ENCODE measurements around the gene SCN2B. TPM values are rescaled to one million over a fixed set of nuclear protein-coding genes. Genes with fewer than 3 reads are reported as not detected.

SCN2B gene
- total RNA-seq, 2 experiments from 2014 or later = 0.06 to 0.10 TPM

DNA sequence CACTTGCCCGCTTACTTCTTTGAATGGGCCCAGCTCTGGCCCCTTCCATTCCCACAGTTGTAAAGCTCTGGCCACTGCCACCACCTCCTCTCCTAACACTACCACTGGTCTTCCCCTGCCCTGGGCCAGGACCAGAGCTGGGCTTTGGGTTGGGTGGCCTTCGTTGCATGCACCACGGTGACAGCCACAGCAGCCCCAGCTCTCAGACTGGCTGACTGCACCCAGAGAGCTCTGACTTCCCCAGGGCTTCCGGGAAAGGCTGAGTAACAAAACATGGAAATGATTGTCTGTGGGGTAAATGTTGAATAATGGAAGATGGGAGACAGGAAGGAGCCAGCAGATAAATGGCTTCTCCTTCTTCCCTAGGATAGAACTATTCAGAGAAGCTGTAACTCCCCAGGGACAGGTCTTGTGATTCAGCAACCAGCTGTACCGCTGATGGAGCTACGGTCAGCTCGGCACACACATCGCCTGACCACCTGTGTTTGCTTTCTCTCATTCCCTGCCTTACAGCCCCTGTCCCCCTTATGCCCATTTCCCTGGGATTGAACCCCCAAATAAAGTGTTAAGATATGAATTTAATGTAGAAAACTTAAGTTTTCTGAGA lies 51.4 kb downstream of the SCN2B start:
- no peak overlapping the region for H3K4me2 ChIP-seq (ENCODE audit: low read length)
- H3K79me2 ChIP-seq (ENCODE audit: insufficient read depth, low read depth, low read length) = no peaks in the 10 kb centered on the region
- no peak overlapping the region for H3K4me3 ChIP-seq (ENCODE audit: low read depth, low read length, poor library complexity, severe bottlenecking)
- H3K27ac ChIP-seq (ENCODE audit: low read depth, low read length, poor library complexity, severe bottlenecking) = no peak overlapping the region
- no peaks in the 10 kb centered on the region for H3K36me3 ChIP-seq (ENCODE audit: insufficient read depth, low read length)
- no peaks in the 10 kb centered on the region for H3K9me3 ChIP-seq (ENCODE audit: low read length)
- no peaks in the 10 kb centered on the region for H3K9me2 ChIP-seq (ENCODE audit: insufficient read depth, low read length)
- H3K4me1 ChIP-seq (ENCODE audit: insufficient read depth, low read length, poor library complexity, severe bottlenecking) = no peaks in the 10 kb centered on the region
- TF ChIP-seq, protein P1, sequence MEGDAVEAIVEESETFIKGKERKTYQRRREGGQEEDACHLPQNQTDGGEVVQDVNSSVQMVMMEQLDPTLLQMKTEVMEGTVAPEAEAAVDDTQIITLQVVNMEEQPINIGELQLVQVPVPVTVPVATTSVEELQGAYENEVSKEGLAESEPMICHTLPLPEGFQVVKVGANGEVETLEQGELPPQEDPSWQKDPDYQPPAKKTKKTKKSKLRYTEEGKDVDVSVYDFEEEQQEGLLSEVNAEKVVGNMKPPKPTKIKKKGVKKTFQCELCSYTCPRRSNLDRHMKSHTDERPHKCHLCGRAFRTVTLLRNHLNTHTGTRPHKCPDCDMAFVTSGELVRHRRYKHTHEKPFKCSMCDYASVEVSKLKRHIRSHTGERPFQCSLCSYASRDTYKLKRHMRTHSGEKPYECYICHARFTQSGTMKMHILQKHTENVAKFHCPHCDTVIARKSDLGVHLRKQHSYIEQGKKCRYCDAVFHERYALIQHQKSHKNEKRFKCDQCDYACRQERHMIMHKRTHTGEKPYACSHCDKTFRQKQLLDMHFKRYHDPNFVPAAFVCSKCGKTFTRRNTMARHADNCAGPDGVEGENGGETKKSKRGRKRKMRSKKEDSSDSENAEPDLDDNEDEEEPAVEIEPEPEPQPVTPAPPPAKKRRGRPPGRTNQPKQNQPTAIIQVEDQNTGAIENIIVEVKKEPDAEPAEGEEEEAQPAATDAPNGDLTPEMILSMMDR (conservative IDR thresholded peaks at IDR 0.05; ENCODE audit: low read length) = no peak
- no peak overlapping the region for H2AFZ ChIP-seq (ENCODE audit: low read length)
- H4K20me1 ChIP-seq (ENCODE audit: insufficient read depth, low read length) = no peaks in the 10 kb centered on the region
- POLR2A ChIA-PET = no interaction called here
- no peak for DNase-seq (ENCODE audit: low spot score)
- CTCF ChIA-PET (ENCODE audit: unreplicated experiment) = no interaction called here
- intact Hi-C loops (cut with micrococcal nuclease; ENCODE audit: unreplicated experiment) = no loop called here
- BruUV-seq (replicated peaks) = no TSS peak

DNA sequence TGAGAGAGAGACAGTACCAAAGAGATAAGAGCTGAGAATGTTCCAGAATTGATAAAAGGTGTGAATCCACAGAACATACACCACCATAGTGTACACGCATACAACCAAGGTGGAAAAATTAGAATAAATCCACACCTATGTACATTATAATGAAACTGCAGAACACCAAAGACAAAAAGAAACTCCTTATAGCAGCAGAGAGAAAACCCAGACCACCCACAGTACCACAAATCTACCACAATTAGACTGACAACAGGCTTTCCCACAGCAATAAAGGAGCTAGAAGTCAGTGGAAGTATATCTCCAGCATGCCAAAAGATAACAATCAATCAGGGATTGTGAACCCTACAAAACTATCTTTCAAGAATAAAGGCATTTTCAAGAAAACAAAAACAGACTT lies 55.6 kb downstream of the SCN2B start:
- Histone ChIP-seq H3K4me2 (ENCODE audit: low read length) (no peak overlapping the region), H3K36me3 (ENCODE audit: insufficient read depth, low read length) (no peaks in the 10 kb centered on the region), H3K9me2 (ENCODE audit: insufficient read depth, low read length) (no peaks in the 10 kb centered on the region), H3K9me3 (ENCODE audit: low read length) (no peaks in the 10 kb centered on the region), H3K27ac (ENCODE audit: low read depth, low read length, poor library complexity, severe bottlenecking) (no peak overlapping the region), H4K20me1 (ENCODE audit: insufficient read depth, low read length) (no peaks in the 10 kb centered on the region), H2AFZ (ENCODE audit: low read length) (no peak overlapping the region), H3K79me2 (ENCODE audit: insufficient read depth, low read depth, low read length) (no peaks in the 10 kb centered on the region), H3K4me3 (ENCODE audit: low read depth, low read length, poor library complexity, severe bottlenecking) (no peak overlapping the region), H3K4me1 (ENCODE audit: insufficient read depth, low read length, poor library complexity, severe bottlenecking) (no peaks in the 10 kb centered on the region)
- intact Hi-C loops (cut with micrococcal nuclease; ENCODE audit: unreplicated experiment) = no loop called here
- ChIA-PET CTCF (ENCODE audit: unreplicated experiment) (no interaction called here), POLR2A (interaction anchor here (0.6 to 1.4 kb wide), 3 partner anchors 9 to 511 kb away, joined by 3 read pairs; no protein-coding TSS in a partner anchor)
- DNase-seq (ENCODE audit: low spot score) = no peak
- TF ChIP-seq, protein P1 (conservative IDR thresholded peaks at IDR 0.05; ENCODE audit: low read length) = no peak
- TF ChIP-seq EZH2phosphoT487 (IDR thresholded peaks at IDR 0.05; ENCODE audit: borderline replicate concordance, low read depth, low read length) = no peak
- BruUV-seq (replicated peaks) = no TSS peak

DNA sequence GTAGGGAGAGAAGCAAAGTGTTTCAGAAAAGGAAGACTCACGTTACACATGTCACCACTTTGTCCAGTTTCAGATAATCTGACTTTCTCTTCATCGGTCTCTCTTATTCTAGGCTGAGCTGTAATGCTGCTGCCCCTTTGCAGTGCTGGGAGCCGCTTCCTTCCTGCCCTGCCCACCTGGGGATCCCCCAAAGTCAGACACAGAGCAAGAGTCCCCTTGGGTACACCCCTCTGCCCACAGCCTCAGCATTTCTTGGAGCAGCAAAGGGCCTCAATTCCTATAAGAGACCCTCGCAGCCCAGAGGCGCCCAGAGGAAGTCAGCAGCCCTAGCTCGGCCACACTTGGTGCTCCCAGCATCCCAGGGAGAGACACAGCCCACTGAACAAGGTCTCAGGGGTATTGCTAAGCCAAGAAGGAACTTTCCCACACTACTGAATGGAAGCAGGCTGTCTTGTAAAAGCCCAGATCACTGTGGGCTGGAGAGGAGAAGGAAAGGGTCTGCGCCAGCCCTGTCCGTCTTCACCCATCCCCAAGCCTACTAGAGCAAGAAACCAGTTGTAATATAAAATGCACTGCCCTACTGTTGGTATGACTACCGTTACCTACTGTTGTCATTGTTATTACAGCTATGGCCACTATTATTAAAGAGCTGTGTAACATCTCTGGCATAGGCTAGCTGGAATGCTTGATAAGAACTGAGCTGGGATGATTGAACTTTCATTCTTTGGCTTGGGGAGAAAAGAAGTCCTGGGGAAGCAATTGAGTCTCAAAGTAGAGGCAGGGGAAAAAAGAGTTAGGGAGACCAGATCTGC lies 58.4 kb downstream of the SCN2B start:
- H3K9me3 ChIP-seq (ENCODE audit: low read length) = no peaks in the 10 kb centered on the region
- H3K4me2 ChIP-seq (ENCODE audit: low read length) = no peak overlapping the region
- H3K27ac ChIP-seq (ENCODE audit: low read depth, low read length, poor library complexity, severe bottlenecking) = no peak overlapping the region
- BruUV-seq (replicated peaks) = no TSS peak
- no peaks in the 10 kb centered on the region for H4K20me1 ChIP-seq (ENCODE audit: insufficient read depth, low read length)
- no peak overlapping the region for H2AFZ ChIP-seq (ENCODE audit: low read length)
- TF ChIP-seq, protein P1 (conservative IDR thresholded peaks at IDR 0.05; ENCODE audit: low read length) = no peak
- no peak for TF ChIP-seq EZH2phosphoT487 (IDR thresholded peaks at IDR 0.05; ENCODE audit: borderline replicate concordance, low read depth, low read length)
- no peaks in the 10 kb centered on the region for H3K9me2 ChIP-seq (ENCODE audit: insufficient read depth, low read length)
- DNase-seq (ENCODE audit: low spot score) = no peak
- intact Hi-C loops (cut with micrococcal nuclease; ENCODE audit: unreplicated experiment) = no loop called here
- ChIA-PET POLR2A (interaction anchor here (0.6 to 0.8 kb wide), 2 partner anchors 87 to 267 kb away, joined by 3 to 4 read pairs; no protein-coding TSS in a partner anchor), CTCF (ENCODE audit: unreplicated experiment) (no interaction called here)
- H3K4me3 ChIP-seq (ENCODE audit: low read depth, low read length, poor library complexity, severe bottlenecking) = no peak overlapping the region
- H3K4me1 ChIP-seq (ENCODE audit: insufficient read depth, low read length, poor library complexity, severe bottlenecking) = no peaks in the 10 kb centered on the region
- no peaks in the 10 kb centered on the region for H3K36me3 ChIP-seq (ENCODE audit: insufficient read depth, low read length)
- no peaks in the 10 kb centered on the region for H3K79me2 ChIP-seq (ENCODE audit: insufficient read depth, low read depth, low read length)
